Type B pancreatic cell (in vitro differentiated cells): ENCODE results near the gene CAMK2N1. TPM values are rescaled to one million over a fixed set of nuclear protein-coding genes. Genes with fewer than 3 reads are reported as not detected.

Source experiments
- DNase-seq: peaks from one replicate; pipeline ENCODE4 v3.0.0; 2021; ENCODE audit warnings: mixed read lengths; ENCODE audit not compliant: unreplicated experiment; ENCODE audit errors: extremely low spot score
- H3K27ac Mint-ChIP-seq: 2 replicates; pipeline ENCODE4 v1.8.0; 2021; ENCODE audit warnings: mild to moderate bottlenecking, mixed read lengths
- H3K27me3 Mint-ChIP-seq: 2 replicates; pipeline ENCODE4 v1.8.0; 2021; ENCODE audit warnings: mixed read lengths
- H3K36me3 Mint-ChIP-seq: 2 replicates; pipeline ENCODE4 v1.8.0; 2021; ENCODE audit warnings: mixed read lengths
- H3K4me1 Mint-ChIP-seq: one replicate; pipeline ENCODE4 v1.8.0; 2021; ENCODE audit warnings: mixed read lengths; ENCODE audit not compliant: unreplicated experiment
- H3K4me3 Mint-ChIP-seq: 2 replicates; pipeline ENCODE4 v1.8.0; 2021; ENCODE audit warnings: mild to moderate bottlenecking, mixed read lengths
- H3K9me3 Mint-ChIP-seq: 2 replicates; pipeline ENCODE4 v1.8.0; 2021; ENCODE audit warnings: mixed read lengths
- CTCF ChIP-seq: fragments of 200-600 bp; sonication (generic); conservative IDR thresholded peaks from 2 replicates; pipeline ENCODE4 v1.5.0; 2021; ENCODE audit warnings: antibody characterized with exemption, mild to moderate bottlenecking
- total RNA-seq: library from RNA; stranded (reverse); gene quantifications from 2 replicates; pipeline ENCODE4 v1.2.1, GENCODE V29; 2021; ENCODE audit warnings: low replicate concordance

The CAMK2N1 gene
- total RNA-seq, 1 donor from 2014 or later = 28.9 TPM

GRCh38 chr1:20437640-20438039 is 48.4 kb downstream of the CAMK2N1 start:
- Mint-ChIP-seq H3K4me3 (no peak overlapping the region), H3K9me3 (peaks cover 3% of the 10 kb centered on the region)
- no peak for TF ChIP-seq CTCF

GRCh38 chr1:20432891-20433290 is 53.1 kb downstream of the CAMK2N1 start:
- peaks cover 58% of the 10 kb centered on the region for H3K27me3 Mint-ChIP-seq
- H3K27ac Mint-ChIP-seq = no peak overlapping the region
- H3K4me3 Mint-ChIP-seq = no peak overlapping the region
- no peak for TF ChIP-seq CTCF
- H3K9me3 Mint-ChIP-seq = no peaks in the 10 kb centered on the region
- no peaks in the 10 kb centered on the region for H3K4me1 Mint-ChIP-seq
- no peaks in the 10 kb centered on the region for H3K36me3 Mint-ChIP-seq
- no peak for DNase-seq

More at GRCh38 chr1:20437640-20438039, 48.4 kb downstream of the CAMK2N1 start:
- no peaks in the 10 kb centered on the region for H3K36me3 Mint-ChIP-seq
- H3K4me1 Mint-ChIP-seq = no peaks in the 10 kb centered on the region
- H3K27ac Mint-ChIP-seq = no peak overlapping the region
- DNase-seq = no peak
- H3K27me3 Mint-ChIP-seq = peaks cover 44% of the 10 kb centered on the region

Other genes starting within 250 kb of the CAMK2N1 start
- 1.9 and 2.8 TPM in 2 replicates for gene VWA5B1, start 195.3 kb downstream of the CAMK2N1 start, total RNA-seq
- gene MUL1, start 21.9 kb upstream of the CAMK2N1 start, total RNA-seq = 31.1 and 38.4 TPM in 2 replicates
- gene FAM43B, start 66.4 kb upstream of the CAMK2N1 start, total RNA-seq = 0.21 and 1.3 TPM in 2 replicates
- gene CDA, start 102.9 kb upstream of the CAMK2N1 start, total RNA-seq = 1.5 and 3.0 TPM in 2 replicates
- 33.8 and 37.0 TPM in 2 replicates for gene PINK1, start 147.2 kb upstream of the CAMK2N1 start, total RNA-seq
- 254 and 259 TPM in 2 replicates for gene DDOST, start 175.2 kb upstream of the CAMK2N1 start, total RNA-seq
- 0.69 and 2.1 TPM in 2 replicates for gene KIF17, start 231.8 kb upstream of the CAMK2N1 start, total RNA-seq
- gene SH2D5, start 246.5 kb upstream of the CAMK2N1 start, total RNA-seq = 1.2 and 1.4 TPM in 2 replicates